GM23338 (cell line): ENCODE data around the gene KCNK10. TPM values are rescaled to one million over a fixed set of nuclear protein-coding genes. Genes with fewer than 3 reads are reported as not detected.

Source experiments
- ATAC-seq: fragments of 200-7000 bp; cut with Tn5 transposase; 3 replicates; pipeline ENCODE4 v1.9.1; 2020
- DNase-seq: peaks from one replicate; pipeline ENCODE4 v3.0.0-alpha.2; 2015; ENCODE audit warnings: low spot score
- H2AFZ ChIP-seq: fragments of 200-600 bp; sonication (generic); 2 replicates; pipeline ENCODE4 v1.8.0; 2016; ENCODE audit warnings: antibody characterized with exemption, mild to moderate bottlenecking, moderate library complexity
- H3F3A ChIP-seq: fragments of 200-600 bp; sonication (generic); replicated peaks from 2 replicates; pipeline ENCODE4 v1.8.0; 2017; ENCODE audit warnings: antibody characterized with exemption, mixed run types, low read depth
- H3K27ac ChIP-seq: fragments of 200-600 bp; sonication (generic); 2 replicates; pipeline ENCODE4 v1.6.1; 2016; ENCODE audit warnings: low read depth
- H3K27me3 ChIP-seq: fragments of 200-600 bp; sonication (generic); 2 replicates; pipeline ENCODE4 v1.8.0; 2016; ENCODE audit warnings: mild to moderate bottlenecking, mixed run types, moderate library complexity; ENCODE audit not compliant: insufficient read depth
- H3K36me3 ChIP-seq: fragments of 200-600 bp; sonication (generic); 2 replicates; pipeline ENCODE4 v1.8.0; 2016; ENCODE audit warnings: mild to moderate bottlenecking; ENCODE audit not compliant: insufficient read depth
- H3K4me1 ChIP-seq: fragments of 200-600 bp; sonication (generic); 2 replicates; pipeline ENCODE4 v1.8.0; 2016; ENCODE audit warnings: mild to moderate bottlenecking, moderate library complexity; ENCODE audit not compliant: insufficient read depth
- H3K4me2 ChIP-seq: fragments of 200-600 bp; sonication (generic); 2 replicates; pipeline ENCODE4 v1.7.1; 2017; ENCODE audit warnings: mixed run types
- H3K4me3 ChIP-seq: fragments of 200-600 bp; sonication (generic); 2 replicates; pipeline ENCODE4 v1.6.1; 2016; ENCODE audit warnings: mixed run types
- H3K79me2 ChIP-seq: fragments of 200-600 bp; sonication (generic); replicated peaks from 2 replicates; pipeline ENCODE4 v1.8.0; 2017; ENCODE audit warnings: mild to moderate bottlenecking; ENCODE audit not compliant: insufficient read depth
- H3K9me2 ChIP-seq: fragments of 200-600 bp; sonication (generic); 2 replicates; pipeline ENCODE4 v1.8.0; 2017; ENCODE audit not compliant: insufficient read depth
- H4K20me1 ChIP-seq: fragments of 200-600 bp; sonication (generic); replicated peaks from 2 replicates; pipeline ENCODE4 v1.8.0; 2017; ENCODE audit warnings: mild to moderate bottlenecking; ENCODE audit not compliant: insufficient read depth
- H3K27ac Mint-ChIP-seq: 2 replicates; pipeline ENCODE4 v1.8.0; 2020; ENCODE audit warnings: inconsistent platforms, mild to moderate bottlenecking, moderate library complexity, mixed read lengths
- H3K27me3 Mint-ChIP-seq: 3 replicates; pipeline ENCODE4 v1.8.0; 2022; ENCODE audit warnings: low read depth, mild to moderate bottlenecking, moderate library complexity, mixed read lengths, inconsistent platforms; ENCODE audit not compliant: insufficient read depth, poor library complexity
- H3K36me3 Mint-ChIP-seq: 3 replicates; pipeline ENCODE4 v1.8.0; 2021; ENCODE audit warnings: low read depth, mild to moderate bottlenecking, inconsistent platforms, moderate library complexity, mixed read lengths
- H3K4me1 Mint-ChIP-seq: 3 replicates; pipeline ENCODE4 v1.8.0; 2020; ENCODE audit warnings: mild to moderate bottlenecking, inconsistent platforms, mixed read lengths
- H3K4me3 Mint-ChIP-seq: 3 replicates; pipeline ENCODE4 v1.8.0; 2021; ENCODE audit warnings: moderate library complexity, mild to moderate bottlenecking, inconsistent platforms, mixed read lengths
- H3K9me3 Mint-ChIP-seq: 3 replicates; pipeline ENCODE4 v1.8.0; 2020; ENCODE audit warnings: moderate library complexity, mild to moderate bottlenecking, inconsistent platforms, mixed read lengths
- CREB1 ChIP-seq: fragments of 250-450 bp; sonication (Bioruptor Pico); IDR thresholded peaks from 2 replicates; pipeline ENCODE4 v1.5.0; 2020; ENCODE audit warnings: low read depth, mild to moderate bottlenecking, moderate library complexity
- ETS1 ChIP-seq: IDR thresholded peaks from 2 replicates; pipeline ENCODE4 v1.6.1; 2016; ENCODE audit warnings: antibody characterized with exemption
- EZH2 ChIP-seq: fragments of 200-600 bp; sonication (generic); IDR thresholded peaks from one replicate; pipeline ENCODE4 v1.8.0; 2017; ENCODE audit warnings: antibody characterized with exemption, mild to moderate bottlenecking, low read depth; ENCODE audit not compliant: unreplicated experiment
- EZH2phosphoT487 ChIP-seq: fragments of 200-600 bp; sonication (generic); IDR thresholded peaks from one replicate; pipeline ENCODE4 v1.8.1; 2018; ENCODE audit warnings: antibody characterized with exemption; ENCODE audit not compliant: unreplicated experiment
- JUNB ChIP-seq: IDR thresholded peaks from one replicate; pipeline ENCODE4 v1.6.1; 2016; ENCODE audit warnings: antibody characterized with exemption; ENCODE audit not compliant: unreplicated experiment
- NANOG ChIP-seq: IDR thresholded peaks from 2 replicates; pipeline ENCODE4 v1.6.1; 2016; ENCODE audit warnings: antibody characterized with exemption, borderline replicate concordance
- POLR2AphosphoS5 ChIP-seq: IDR thresholded peaks from 2 replicates; pipeline ENCODE4 v1.6.1; 2016; ENCODE audit warnings: antibody characterized with exemption, low read depth
- STAT1 ChIP-seq: IDR thresholded peaks from one replicate; pipeline ENCODE4 v1.6.1; 2016; ENCODE audit warnings: antibody characterized with exemption; ENCODE audit not compliant: unreplicated experiment
- ZNF114 ChIP-seq: fragments of 250-450 bp; sonication (Bioruptor Pico); IDR thresholded peaks from 2 replicates; pipeline ENCODE4 v1.5.0; 2020; ENCODE audit warnings: mild to moderate bottlenecking, moderate library complexity
- ZNF331 ChIP-seq: fragments of 250-450 bp; sonication (Bioruptor Pico); IDR thresholded peaks from 2 replicates; pipeline ENCODE4 v1.5.0; 2020; ENCODE audit warnings: low read depth, mild to moderate bottlenecking, moderate library complexity
- ZNF462 ChIP-seq: fragments of 250-450 bp; sonication (Bioruptor Pico); IDR thresholded peaks from 2 replicates; pipeline ENCODE4 v1.5.0; 2020; ENCODE audit warnings: mild to moderate bottlenecking, moderate library complexity
- polyA plus RNA-seq: library from polyadenylated mRNA; unstranded; fragments of >200 nt; fragmentation: Nextera tagmentation; extraction: Ambion mirVana; gene quantifications from 2 replicates; pipeline ENCODE4 v1.2.1, GENCODE V29; 2016
- total RNA-seq: library from RNA; depleted of rRNA; stranded (reverse); fragments of >200 nt; shearing (Covaris generic); gene quantifications from 2 replicates; pipeline ENCODE4 v1.2.3, GENCODE V29; 2014
- TF ChIP-seq, protein P1 (sequence below), 2 experiments: fragments of 200-600 bp in 1 of 2; sonication (generic) in 1 of 2; conservative IDR thresholded peaks; 2 replicates each; pipeline versions ENCODE4 v1.5.1 to v1.6.1; 2016 to 2017; ENCODE audit warnings: antibody characterized with exemption in 2 of 2, low read depth in 2 of 2, mild to moderate bottlenecking in 2 of 2, moderate library complexity in 1 of 2
- TF ChIP-seq, protein P2 (sequence below): IDR thresholded peaks from one replicate; pipeline ENCODE4 v1.6.1; 2018; ENCODE audit warnings: antibody characterized with exemption; ENCODE audit not compliant: unreplicated experiment

Gene KCNK10
- total and polyA plus RNA-seq, 2 experiments from 2014 or later, result 0.29 to 1.0 TPM

- Histone ChIP-seq H3K27ac (no peak overlapping the region), H3K9me2 (no peaks in the 10 kb centered on the region), H3K4me1 (peaks cover 7% of the 10 kb centered on the region; the same call in 1 of the 2 replicates), H3K79me2 (no peaks in the 10 kb centered on the region), H3F3A (no peaks in the 10 kb centered on the region), H2AFZ (no peak overlapping the region), H3K27me3 (no peaks in the 10 kb centered on the region), H3K4me3 (no peak overlapping the region), H3K4me2 (no peak overlapping the region), H3K36me3 (no peaks in the 10 kb centered on the region), H4K20me1 (no peaks in the 10 kb centered on the region)
- peaks cover 3% of the 10 kb centered on the region for H3K27me3 Mint-ChIP-seq
- no peaks in the 10 kb centered on the region for H3K9me3 Mint-ChIP-seq
- no peak for ATAC-seq
- H3K4me3 Mint-ChIP-seq, result no peak overlapping the region
- no peak overlapping the region for H3K27ac Mint-ChIP-seq
- DNase-seq, result no peak
- no peaks in the 10 kb centered on the region for H3K36me3 Mint-ChIP-seq
- H3K4me1 Mint-ChIP-seq, result peaks cover 23% of the 10 kb centered on the region
- no peak for TF ChIP-seq EZH2phosphoT487
- TF ChIP-seq POLR2AphosphoS5, result no peak
- TF ChIP-seq CREB1 (CRISPR knock-in tag), result no peak
- TF ChIP-seq EZH2, result no peak
- TF ChIP-seq STAT1, result no peak
- TF ChIP-seq, protein P1, sequence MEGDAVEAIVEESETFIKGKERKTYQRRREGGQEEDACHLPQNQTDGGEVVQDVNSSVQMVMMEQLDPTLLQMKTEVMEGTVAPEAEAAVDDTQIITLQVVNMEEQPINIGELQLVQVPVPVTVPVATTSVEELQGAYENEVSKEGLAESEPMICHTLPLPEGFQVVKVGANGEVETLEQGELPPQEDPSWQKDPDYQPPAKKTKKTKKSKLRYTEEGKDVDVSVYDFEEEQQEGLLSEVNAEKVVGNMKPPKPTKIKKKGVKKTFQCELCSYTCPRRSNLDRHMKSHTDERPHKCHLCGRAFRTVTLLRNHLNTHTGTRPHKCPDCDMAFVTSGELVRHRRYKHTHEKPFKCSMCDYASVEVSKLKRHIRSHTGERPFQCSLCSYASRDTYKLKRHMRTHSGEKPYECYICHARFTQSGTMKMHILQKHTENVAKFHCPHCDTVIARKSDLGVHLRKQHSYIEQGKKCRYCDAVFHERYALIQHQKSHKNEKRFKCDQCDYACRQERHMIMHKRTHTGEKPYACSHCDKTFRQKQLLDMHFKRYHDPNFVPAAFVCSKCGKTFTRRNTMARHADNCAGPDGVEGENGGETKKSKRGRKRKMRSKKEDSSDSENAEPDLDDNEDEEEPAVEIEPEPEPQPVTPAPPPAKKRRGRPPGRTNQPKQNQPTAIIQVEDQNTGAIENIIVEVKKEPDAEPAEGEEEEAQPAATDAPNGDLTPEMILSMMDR (conservative IDR thresholded peaks at IDR 0.05; ENCODE audit: low read depth in 2 of 2), result no peak
- TF ChIP-seq NANOG, result no peak
- no peak for TF ChIP-seq ZNF331 (CRISPR knock-in tag)
- no peak for TF ChIP-seq ZNF462 (CRISPR knock-in tag)
- no peak for TF ChIP-seq JUNB
- TF ChIP-seq, protein P2, sequence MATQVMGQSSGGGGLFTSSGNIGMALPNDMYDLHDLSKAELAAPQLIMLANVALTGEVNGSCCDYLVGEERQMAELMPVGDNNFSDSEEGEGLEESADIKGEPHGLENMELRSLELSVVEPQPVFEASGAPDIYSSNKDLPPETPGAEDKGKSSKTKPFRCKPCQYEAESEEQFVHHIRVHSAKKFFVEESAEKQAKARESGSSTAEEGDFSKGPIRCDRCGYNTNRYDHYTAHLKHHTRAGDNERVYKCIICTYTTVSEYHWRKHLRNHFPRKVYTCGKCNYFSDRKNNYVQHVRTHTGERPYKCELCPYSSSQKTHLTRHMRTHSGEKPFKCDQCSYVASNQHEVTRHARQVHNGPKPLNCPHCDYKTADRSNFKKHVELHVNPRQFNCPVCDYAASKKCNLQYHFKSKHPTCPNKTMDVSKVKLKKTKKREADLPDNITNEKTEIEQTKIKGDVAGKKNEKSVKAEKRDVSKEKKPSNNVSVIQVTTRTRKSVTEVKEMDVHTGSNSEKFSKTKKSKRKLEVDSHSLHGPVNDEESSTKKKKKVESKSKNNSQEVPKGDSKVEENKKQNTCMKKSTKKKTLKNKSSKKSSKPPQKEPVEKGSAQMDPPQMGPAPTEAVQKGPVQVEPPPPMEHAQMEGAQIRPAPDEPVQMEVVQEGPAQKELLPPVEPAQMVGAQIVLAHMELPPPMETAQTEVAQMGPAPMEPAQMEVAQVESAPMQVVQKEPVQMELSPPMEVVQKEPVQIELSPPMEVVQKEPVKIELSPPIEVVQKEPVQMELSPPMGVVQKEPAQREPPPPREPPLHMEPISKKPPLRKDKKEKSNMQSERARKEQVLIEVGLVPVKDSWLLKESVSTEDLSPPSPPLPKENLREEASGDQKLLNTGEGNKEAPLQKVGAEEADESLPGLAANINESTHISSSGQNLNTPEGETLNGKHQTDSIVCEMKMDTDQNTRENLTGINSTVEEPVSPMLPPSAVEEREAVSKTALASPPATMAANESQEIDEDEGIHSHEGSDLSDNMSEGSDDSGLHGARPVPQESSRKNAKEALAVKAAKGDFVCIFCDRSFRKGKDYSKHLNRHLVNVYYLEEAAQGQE, result no peak
- no peak for TF ChIP-seq ZNF114 (CRISPR knock-in tag)
- no peak for TF ChIP-seq ETS1
Observed at GRCh38 chr14:88185843-88186242, 137.2 kb downstream of the KCNK10 start.
